ENCODE results near the gene C5orf58.
A peak's percentile ranks its signal among the peaks of the same experiment; 100 is the strongest.

The C5orf58 gene

GRCh38 chr5:170268884-170269283 lies 36.1 kb downstream of the C5orf58 start:
- Histone ChIP-seq H3F3A (ENCODE audit: insufficient read depth, low read length) (peaks cover 18% of the 10 kb centered on the region), H3K27ac (ENCODE audit: low read length) (no peak overlapping the region; the same call in 1 of the 2 replicates), H3K27me3 (replicated peaks; ENCODE audit: insufficient read depth, low read length) (no peaks in the 10 kb centered on the region), H3K36me3 (replicated peaks; ENCODE audit: insufficient read depth, low read length) (no peaks in the 10 kb centered on the region; the same call in 1 of the 2 replicates), H3K9me3 (replicated peaks; ENCODE audit: insufficient read depth, low read length) (no peaks in the 10 kb centered on the region), H3K4me2 (ENCODE audit: low read depth, low read length) (peak overlapping the region; percentile 5; the same call in 1 of the 2 replicates), H3K4me1 (ENCODE audit: low read length) (peaks cover 38% of the 10 kb centered on the region), H4K20me1 (ENCODE audit: insufficient read depth, low read length) (no peaks in the 10 kb centered on the region), H2AFZ (ENCODE audit: low read length) (no peak overlapping the region), H3K9ac (ENCODE audit: low read length) (no peak overlapping the region), H3K4me3 (ENCODE audit: low read length) (no peak overlapping the region), H3K9me2 (replicated peaks; ENCODE audit: insufficient read depth, low read length) (no peaks in the 10 kb centered on the region), H3K79me2 (ENCODE audit: low read length) (peaks cover 10% of the 10 kb centered on the region; the same call in 1 of the 2 replicates)
- DNase-seq = no peak
- TF ChIP-seq EZH2 (optimal IDR thresholded peaks at IDR 0.05; ENCODE audit: low read depth, low read length) (no peak), EZH2phosphoT487 (IDR thresholded peaks at IDR 0.05; ENCODE audit: low read length) (no peak), CTCF (IDR thresholded peaks at IDR 0.05; ENCODE audit: low read length) (no peak)

GRCh38 chr5:170269579-170269978 lies 36.8 kb downstream of the C5orf58 start:
- no peak overlapping the region for H3K4me3 ChIP-seq (ENCODE audit: low read length)
- H3K36me3 ChIP-seq (replicated peaks; ENCODE audit: insufficient read depth, low read length) = no peaks in the 10 kb centered on the region; the same call in 1 of the 2 replicates
- no peak overlapping the region for H2AFZ ChIP-seq (ENCODE audit: low read length)
- no peaks in the 10 kb centered on the region for H3K27me3 ChIP-seq (replicated peaks; ENCODE audit: insufficient read depth, low read length)
- H3F3A ChIP-seq (ENCODE audit: insufficient read depth, low read length) = peaks cover 12% of the 10 kb centered on the region
- no peaks in the 10 kb centered on the region for H4K20me1 ChIP-seq (ENCODE audit: insufficient read depth, low read length)
- H3K9me3 ChIP-seq (replicated peaks; ENCODE audit: insufficient read depth, low read length) = no peaks in the 10 kb centered on the region
- TF ChIP-seq EZH2 (optimal IDR thresholded peaks at IDR 0.05; ENCODE audit: low read depth, low read length) (no peak), EZH2phosphoT487 (IDR thresholded peaks at IDR 0.05; ENCODE audit: low read length) (no peak), CTCF (IDR thresholded peaks at IDR 0.05; ENCODE audit: low read length) (no peak)
- H3K9ac ChIP-seq (ENCODE audit: low read length) = no peak overlapping the region
- no peak overlapping the region for H3K4me2 ChIP-seq (ENCODE audit: low read depth, low read length)
- peaks cover 37% of the 10 kb centered on the region for H3K4me1 ChIP-seq (ENCODE audit: low read length)
- no peaks in the 10 kb centered on the region for H3K9me2 ChIP-seq (replicated peaks; ENCODE audit: insufficient read depth, low read length)
- DNase-seq = no peak
- H3K27ac ChIP-seq (ENCODE audit: low read length) = no peak overlapping the region
- peaks cover 14% of the 10 kb centered on the region; the same call in 1 of the 2 replicates for H3K79me2 ChIP-seq (ENCODE audit: low read length)

DNA sequence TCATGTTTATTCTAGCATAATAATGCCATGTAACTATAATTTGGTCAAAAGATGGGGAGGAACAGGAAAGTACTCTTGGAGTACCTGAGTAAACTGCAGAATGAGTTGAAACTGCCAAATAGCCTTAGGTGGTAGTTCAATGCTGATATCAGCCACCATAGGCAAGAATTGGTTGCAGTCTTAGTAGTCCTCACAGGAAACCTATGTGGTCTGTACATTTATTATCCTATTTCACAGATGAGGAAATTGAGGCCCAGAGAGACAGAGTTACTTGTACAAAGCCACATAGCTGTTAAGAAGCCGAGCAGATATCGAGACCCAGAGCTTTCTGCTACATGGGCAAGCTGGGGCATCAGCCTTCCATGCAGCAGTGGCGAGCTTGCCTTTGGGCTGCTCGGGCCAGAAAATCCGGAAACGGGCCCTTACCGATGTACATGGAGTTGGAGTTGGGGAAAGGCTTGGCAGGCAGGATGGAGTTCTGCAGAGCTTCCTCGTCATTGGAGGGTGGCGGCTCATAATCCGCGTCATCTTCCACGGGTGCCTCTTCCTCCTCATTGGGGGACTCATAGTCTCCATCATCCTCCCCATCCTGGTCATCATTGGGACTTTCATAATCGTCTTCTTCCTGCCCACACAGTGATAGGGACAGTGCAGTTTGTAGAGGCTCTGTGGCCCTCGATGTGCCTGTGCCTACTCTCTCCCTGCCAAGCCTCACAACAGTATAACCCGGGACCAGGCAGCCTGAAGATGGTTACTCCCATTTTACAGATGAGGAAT lies 37.7 kb downstream of the C5orf58 start:
- no peak for DNase-seq
- Histone ChIP-seq H3F3A (ENCODE audit: insufficient read depth, low read length) (peaks cover 12% of the 10 kb centered on the region), H3K27me3 (replicated peaks; ENCODE audit: insufficient read depth, low read length) (no peaks in the 10 kb centered on the region), H4K20me1 (ENCODE audit: insufficient read depth, low read length) (no peaks in the 10 kb centered on the region), H3K79me2 (ENCODE audit: low read length) (peaks cover 20% of the 10 kb centered on the region), H3K9me2 (replicated peaks; ENCODE audit: insufficient read depth, low read length) (no peaks in the 10 kb centered on the region), H2AFZ (ENCODE audit: low read length) (no peak overlapping the region), H3K36me3 (replicated peaks; ENCODE audit: insufficient read depth, low read length) (no peaks in the 10 kb centered on the region; the same call in 1 of the 2 replicates), H3K9me3 (replicated peaks; ENCODE audit: insufficient read depth, low read length) (no peaks in the 10 kb centered on the region), H3K27ac (ENCODE audit: low read length) (no peak overlapping the region), H3K4me3 (ENCODE audit: low read length) (no peak overlapping the region), H3K4me1 (ENCODE audit: low read length) (peaks cover 42% of the 10 kb centered on the region), H3K4me2 (ENCODE audit: low read depth, low read length) (no peak overlapping the region), H3K9ac (ENCODE audit: low read length) (no peak overlapping the region)
- TF ChIP-seq CTCF (IDR thresholded peaks at IDR 0.05; ENCODE audit: low read length) (no peak), EZH2 (optimal IDR thresholded peaks at IDR 0.05; ENCODE audit: low read depth, low read length) (no peak), EZH2phosphoT487 (IDR thresholded peaks at IDR 0.05; ENCODE audit: low read length) (no peak)
